NCI-H146 treated with DMSO at 0.1 percent for 48 hours (cell line): ENCODE results near the gene SPOCK1.
A peak's percentile ranks its signal among the peaks of the same experiment; 100 is the strongest.
"Not testable (repeated sequence)": the region's sequence is repeated elsewhere in the genome, so short reads cannot be mapped to it uniquely, and the experiment has no call there.

Source experiments
- DNase-seq: peaks from one replicate; lab custom pipeline; 2025; ENCODE audit not compliant: unreplicated experiment; lab: John Stamatoyannopoulos, UW

Gene SPOCK1

DNA sequence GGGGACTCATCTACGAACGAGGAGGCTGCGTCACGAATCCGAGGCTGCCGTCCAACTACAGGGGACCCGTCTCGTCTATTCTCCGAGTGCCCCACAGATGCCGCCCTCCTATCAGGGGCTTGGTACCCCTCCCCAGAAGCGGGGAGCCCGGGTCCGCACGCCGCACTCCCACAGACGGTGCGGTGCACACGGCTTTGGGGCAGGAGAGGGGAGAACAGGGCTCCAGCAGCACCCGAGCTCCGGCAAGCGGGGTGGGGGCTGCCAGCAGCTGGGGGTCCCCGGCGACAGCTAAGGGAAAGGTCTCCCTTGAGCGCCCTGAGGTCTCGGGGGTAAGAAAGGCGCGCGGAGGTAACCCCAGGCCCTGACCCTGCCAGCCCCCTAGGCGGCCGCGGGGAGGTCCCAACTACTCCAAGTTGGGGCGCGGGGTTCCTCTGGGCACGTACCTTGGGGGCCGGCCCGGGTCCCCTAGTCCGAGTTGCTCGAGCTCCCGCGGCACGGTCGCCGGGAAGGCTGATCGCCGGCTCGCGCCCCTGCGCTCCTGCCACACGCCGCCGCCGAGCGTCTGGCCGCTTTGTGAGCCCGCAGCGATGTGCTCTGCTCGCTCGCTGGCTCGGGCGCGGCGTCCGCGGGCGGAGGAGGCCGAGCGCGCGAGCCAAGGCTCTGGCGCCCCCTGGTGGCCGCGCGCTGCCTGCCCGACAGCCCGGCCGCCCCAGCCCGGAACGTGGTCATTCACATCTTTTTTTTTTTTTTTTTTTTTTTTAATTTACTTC is at the start of gene SPOCK1:
Gene SPOCK1, minus strand, starts transcription at position 591 of the 770 bp plus-strand sequence.
- DNase-seq = peak; percentile 13

DNA sequence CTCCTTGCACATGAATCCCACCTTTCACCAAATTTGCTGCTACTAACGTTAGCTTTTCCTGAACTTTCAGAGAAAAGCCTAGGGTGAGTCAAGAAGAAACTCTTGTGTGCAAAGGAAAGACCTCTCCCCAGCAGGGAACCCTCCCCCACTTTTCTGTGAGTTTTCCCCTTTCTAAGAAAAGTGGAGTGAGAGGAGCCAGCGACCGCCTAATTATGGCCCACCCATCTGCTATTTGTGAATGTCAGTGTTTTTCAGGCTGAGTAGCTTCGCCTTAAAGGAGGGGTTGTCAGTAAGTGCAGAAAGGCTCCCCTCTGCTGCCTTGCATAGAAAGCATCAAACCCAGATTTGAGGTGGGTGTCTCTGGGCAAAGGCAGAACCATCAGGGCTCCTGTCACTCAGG is 46.8 kb upstream of the SPOCK1 start:
- DNase-seq = no peak

DNA sequence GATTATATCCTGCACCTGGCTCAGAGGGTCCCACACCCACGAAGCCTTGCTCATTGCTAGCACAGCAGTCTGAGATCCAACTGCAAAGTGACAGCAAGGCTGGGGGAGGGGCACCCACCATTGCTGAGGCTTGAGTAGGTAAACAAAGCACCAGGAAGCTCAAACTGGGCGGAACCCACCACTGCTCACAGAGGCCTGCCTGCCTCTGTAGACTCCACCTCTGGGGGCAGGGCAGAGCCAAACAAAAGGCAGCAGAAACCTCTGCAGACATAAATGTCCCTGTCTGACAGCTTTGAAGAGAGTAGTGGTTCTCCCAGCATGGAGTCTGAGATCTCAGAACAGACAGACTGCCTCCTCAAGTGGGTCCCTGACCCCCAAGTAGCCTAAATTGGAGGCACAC is 36.3 kb upstream of the SPOCK1 start:
- DNase-seq = not testable (repeated sequence)

DNA sequence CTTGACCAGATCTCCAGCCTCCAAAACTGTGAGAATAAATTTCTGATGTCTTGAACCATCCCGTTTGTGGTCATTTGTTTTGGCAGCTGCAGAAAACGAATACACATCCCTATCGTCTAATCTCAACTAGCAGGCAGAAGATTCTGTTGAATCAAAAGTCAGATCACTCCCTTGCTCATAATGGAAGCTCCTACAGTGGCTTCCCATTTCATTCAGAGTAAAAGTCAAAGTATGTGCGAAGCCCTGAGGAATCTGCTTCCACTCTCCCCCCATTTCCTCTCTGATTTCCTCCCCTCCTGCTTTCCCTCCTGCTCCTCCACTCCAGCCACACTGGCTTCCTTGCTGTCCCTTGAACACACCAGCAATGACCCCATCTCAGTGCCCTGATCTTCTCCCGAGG is 34.8 kb upstream of the SPOCK1 start:
- no peak for DNase-seq

DNA sequence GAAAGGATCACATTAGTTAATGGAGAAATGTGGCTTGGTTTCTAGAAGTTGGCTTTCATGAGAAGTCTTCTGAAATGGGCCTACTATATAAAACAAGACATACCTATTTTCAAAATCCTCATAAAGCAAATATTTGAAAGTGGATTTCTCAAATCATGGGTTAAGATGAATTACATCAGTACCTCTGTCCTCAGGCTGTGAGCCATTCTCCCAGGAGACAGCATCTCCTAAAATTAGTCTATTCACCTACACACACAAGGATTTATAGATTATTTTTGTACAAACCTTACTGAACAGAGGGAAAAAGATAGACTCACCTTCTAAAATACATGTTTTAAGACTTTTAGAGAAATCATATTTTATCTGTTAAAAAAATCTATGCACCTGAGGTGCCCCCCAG is 32.1 kb upstream of the SPOCK1 start:
- DNase-seq = no peak

DNA sequence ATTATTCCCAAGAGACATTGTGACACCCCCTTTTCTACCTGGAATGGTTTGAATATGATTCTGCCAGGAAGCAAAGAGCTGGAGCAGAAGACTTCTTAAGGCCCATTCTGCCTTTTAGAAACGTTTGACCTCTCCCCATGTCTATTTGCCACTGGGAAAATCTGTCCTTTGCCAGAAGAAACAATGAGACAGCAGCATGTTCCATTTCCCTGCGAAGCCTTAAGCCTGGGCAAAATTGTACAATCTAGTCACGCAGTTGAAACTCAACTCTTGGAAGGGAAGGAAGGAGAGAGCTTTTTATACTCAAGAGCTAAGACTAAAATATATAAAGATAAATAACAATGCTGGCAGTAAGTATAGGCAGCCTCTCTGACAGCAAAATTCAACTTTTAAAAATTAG is 22.1 kb upstream of the SPOCK1 start:
- DNase-seq = no peak

DNA sequence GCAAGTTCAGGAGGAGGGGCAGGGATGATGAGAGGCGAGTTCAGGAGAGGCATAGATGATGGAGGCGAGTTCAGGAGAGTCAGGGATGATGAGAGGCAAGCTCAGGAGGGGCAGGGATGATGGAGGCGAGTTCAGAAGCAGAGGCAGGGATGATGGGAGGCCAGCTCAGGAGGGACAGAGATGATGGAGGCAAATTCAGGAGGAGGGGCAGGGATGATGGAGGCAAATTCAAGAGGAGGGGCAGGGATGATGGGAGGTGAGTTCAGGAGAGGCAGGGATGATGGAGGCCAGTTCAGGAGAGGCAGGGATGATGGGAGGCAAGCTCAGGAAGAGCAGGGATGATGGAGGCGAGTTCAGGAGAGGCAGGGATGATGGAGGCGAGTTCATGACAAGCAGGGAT is 17.8 kb upstream of the SPOCK1 start:
- no peak for DNase-seq

DNA sequence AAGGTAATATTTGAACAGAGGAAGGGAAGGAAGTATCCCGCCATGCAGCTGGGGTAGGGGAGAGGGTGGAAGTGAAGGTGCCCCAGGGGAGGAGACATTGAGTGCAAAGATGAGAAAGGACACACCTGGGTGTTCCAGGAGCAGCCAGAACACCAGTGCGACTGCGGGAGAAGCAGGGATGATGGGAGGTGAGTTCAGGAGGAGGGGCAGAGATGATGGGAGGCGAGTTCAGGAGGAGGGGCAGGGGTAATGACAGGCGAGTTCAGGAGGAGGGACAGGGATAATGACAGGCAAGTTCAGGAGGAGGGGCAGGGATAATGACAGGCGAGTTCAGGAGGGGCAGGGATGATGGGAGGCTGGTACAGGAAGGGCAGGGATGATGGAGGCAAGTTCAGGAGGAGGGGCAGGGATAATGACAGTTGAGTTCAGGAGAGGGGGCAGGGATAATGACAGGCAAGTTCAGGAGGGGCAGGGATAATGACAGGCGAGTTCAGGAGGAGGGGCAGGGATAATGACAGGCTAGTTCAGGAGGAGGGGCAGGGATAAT is 17.2 kb upstream of the SPOCK1 start:
- peak; percentile 20 for DNase-seq

DNA sequence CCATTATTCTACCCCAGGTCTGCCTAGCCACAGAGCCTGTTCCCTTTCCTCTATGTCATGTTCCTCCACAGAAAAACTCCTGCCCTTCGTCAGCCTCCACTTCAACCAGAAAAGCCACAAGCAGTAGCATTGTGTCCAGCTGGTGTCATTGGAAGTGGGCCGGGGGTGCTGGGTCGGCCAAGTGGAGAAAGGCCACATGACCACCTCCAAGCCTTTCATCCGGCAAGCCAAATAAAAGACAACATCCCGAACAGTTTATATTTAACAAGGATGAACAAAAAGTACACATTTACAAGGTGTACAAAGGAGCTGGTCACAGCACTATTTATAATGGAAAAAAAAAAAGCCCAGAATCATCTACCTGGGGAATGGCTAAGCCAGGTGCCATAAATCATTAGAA is 16.1 kb upstream of the SPOCK1 start:
- DNase-seq = no peak

DNA sequence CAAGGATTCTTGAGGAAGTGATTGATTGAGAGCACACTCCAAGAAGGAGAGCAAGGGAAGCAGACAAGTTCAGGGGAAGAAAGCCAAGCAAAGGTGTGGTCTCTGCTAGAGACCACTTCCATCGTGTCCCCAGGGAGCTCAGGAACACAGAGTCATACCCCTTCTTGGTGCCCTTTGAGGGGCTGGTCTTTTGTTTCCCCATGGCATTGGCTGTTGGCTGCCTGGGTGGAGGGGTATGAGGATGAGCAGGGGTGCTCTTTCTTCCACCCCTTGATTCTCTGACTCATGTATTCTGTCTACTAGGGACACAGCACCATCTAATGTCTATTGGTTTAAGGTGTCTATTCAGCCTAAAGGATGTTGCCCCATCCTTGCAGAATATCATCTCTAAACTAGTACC is 11.5 kb upstream of the SPOCK1 start:
- DNase-seq = no peak

DNA sequence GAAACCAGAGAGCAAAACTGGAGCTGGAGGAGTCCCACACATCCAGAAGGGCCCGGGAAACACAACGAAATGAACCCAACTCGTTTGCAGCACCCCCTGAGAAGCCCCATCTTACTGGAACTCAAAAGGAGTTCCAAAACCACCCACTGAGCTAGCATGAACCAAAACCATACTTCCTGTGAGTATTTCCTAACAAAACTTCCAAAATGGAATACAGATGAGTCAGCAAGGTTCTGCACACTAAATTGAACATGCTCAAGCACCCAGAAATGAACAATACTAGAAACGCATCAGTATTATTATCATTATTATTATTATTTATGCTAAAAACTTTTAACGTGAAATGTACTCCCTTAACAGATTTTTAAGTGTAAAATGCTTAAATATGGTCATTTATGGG is 8.0 kb upstream of the SPOCK1 start:
- no peak for DNase-seq

DNA sequence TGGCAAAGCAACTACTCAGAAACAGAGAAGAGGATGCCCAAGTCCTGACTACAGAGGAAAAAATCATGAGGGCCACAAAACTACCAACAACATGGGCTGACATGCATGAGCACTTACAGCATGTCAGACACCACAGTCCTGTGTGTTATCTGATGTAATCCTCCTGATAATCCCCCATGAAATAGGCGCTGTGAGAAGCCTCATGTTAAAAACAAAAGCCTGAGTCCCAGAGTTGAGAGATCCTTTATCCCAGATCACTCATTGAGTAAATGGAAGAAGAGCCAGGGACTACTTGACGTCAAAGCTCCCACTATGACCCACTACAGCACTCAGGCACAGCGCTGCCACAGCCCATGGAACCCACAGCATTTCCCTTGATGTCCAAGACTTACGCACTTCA is 7.2 kb upstream of the SPOCK1 start:
- DNase-seq = no peak

DNA sequence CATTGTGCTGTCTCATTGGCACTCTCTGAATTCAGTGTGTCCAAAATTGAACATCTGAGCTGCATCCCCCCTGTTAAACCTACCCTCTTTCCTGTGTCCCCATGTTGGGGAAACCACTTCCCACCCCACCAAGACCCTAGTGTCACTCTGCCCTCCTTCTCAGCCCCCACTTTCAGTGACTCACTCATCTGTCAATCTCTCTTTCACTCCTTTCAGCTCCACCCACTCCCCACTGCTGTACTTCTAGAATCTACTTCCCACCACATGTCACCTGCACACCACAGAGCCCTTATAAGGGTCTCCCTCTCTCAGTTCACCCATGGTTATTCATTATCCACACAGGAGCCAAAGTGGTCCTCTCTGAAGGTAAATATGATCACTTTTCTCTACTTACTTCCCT is 5.8 kb upstream of the SPOCK1 start:
- no peak for DNase-seq

DNA sequence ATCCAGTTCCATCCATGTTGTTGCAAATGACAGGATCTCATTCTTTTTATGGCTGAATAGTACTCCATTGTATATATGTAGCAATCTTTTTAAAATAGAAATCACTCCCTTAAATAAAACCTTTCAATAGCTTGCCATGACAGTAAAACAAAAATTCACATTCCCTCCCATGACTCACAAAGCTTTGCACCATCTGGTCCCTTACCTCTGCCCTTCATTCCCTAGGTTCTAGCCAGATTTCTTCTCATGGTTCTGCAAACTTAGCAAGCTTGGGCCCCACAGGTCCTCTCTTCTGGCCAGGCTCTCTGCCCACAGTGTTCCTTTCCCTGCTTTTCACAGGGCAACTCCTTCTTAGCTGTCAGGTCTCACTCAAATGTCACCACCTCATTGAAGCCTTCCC is 4.3 kb upstream of the SPOCK1 start:
- no peak for DNase-seq

DNA sequence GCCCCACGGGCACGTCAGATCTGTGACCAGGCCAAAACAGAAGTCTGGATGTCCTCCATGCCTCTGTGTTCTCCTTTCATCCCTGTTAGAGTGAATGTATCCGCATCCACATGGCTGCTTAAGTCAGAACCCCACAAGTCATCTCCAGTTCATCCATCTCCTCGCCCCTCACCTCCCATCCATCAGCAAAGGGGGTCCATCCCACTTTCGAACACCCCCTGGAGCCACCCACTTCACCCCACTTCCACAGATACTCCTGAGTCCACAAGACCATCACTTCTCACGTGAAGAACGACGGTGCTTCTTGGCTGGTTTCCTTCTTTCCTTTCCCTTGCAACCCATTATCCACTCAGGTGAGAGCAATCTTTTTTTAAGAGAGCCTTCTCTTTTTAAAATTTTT is 3.5 kb upstream of the SPOCK1 start:
- no peak for DNase-seq

DNA sequence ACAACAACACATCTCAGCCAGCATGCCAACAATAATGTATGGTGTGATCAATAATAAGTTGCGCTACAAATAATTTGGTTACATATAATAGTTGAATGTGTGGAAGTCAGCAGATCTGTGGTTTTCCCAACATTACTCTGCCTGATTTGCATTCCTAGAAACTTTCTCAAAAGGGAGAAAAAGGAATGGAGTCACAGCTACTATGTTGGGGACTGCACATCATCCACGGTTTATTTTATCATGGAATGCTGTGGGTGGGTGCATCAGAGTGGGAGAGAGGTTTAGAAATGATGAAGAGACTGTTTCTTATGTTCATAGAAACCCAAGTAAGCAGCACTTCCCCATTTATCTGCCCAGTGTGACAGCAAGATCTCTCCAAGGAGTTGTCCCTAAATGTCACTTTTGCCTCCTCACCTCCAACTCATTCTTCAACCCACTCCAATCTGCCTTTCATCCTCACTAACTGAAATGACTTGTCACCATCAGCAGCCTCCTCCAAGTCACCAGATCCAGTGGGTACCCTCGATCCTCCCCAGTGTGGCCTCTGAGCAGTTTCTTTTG is 2.8 kb upstream of the SPOCK1 start:
- no peak for DNase-seq

DNA sequence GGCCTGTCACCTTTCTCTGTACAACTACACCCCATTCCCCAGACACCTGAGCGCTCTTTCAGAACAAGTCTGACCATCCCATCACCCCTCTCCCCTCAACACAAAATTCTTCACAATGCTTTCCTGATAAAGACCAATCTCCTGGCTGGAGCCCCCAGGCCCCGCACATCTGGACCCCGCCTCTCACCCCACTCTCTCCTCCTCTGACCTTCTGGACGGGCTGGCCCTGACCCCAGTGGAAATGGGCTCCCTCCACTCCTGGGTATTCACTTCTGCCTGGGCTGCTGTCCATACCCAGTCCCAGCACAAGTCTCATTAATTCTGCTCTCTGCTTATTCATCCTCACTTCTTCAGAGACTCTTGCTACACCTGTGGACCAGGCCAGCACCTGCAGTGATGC is 2.1 kb upstream of the SPOCK1 start:
- no peak for DNase-seq

DNA sequence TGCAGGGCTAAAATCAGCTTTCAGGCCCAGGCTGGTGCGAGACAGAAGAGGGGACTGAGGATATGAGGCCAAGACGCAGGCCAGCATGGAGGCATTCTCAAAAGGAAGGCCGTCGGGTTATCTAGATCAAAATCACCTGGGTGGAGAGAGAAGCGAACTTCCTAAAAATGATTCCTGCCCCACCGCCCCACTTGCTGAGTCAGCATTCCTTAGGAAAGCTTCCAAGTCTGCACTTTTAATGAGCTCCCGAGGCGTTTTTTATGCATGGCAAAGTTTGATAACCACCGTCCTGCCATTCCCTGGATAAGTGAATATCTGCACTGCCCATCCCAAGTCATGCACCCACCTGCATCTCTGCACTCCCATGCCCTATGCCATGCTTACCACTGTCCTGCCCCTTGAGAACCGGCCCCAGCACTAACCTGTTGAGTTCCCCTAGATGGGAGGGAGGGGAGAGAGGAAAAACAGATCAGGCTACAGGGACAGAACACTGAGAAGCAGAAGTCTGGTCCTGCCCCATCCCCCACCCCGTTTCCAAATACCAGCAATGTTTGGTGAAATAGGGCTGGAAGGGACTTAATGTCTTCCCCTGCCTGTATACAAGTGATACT is 1.6 kb upstream of the SPOCK1 start:
- DNase-seq = no peak

DNA sequence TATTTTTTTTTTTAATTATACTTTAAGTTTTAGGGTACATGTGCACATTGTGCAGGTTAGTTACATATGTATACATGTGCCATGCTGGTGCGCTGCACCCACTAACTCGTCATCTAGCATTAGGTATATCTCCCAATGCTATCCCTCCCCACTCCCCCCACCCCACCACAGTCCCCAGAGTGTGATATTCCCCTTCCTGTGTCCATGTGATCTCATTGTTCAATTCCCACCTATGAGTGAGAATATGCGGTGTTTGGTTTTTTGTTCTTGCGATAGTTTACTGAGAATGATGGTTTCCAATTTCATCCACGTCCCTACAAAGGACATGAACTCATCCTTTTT is 351 bp upstream of the SPOCK1 start:
- not testable (repeated sequence) for DNase-seq

DNA sequence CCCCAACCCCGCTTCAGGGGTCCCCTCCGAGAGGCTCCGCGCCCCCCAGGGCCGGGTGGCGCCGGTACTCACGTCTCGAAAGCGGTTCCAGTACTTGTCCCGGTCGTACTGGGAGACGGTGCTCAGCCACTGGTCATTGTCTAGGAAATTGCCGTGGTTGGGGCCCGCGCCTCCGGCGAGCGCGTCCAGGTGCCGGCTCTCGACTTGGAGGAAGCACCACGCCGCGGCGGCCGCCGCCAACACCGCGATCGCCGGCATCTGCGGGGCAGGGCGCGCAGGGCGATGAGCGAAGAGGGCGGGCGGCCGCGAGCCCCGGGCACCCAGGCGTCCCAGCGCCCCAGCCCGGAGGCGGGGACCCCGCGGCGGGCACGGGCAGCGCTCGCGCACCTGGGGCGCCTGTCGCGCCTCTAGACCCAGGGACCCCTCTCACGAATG is 808 bp downstream of the SPOCK1 start:
- no peak for DNase-seq

DNA sequence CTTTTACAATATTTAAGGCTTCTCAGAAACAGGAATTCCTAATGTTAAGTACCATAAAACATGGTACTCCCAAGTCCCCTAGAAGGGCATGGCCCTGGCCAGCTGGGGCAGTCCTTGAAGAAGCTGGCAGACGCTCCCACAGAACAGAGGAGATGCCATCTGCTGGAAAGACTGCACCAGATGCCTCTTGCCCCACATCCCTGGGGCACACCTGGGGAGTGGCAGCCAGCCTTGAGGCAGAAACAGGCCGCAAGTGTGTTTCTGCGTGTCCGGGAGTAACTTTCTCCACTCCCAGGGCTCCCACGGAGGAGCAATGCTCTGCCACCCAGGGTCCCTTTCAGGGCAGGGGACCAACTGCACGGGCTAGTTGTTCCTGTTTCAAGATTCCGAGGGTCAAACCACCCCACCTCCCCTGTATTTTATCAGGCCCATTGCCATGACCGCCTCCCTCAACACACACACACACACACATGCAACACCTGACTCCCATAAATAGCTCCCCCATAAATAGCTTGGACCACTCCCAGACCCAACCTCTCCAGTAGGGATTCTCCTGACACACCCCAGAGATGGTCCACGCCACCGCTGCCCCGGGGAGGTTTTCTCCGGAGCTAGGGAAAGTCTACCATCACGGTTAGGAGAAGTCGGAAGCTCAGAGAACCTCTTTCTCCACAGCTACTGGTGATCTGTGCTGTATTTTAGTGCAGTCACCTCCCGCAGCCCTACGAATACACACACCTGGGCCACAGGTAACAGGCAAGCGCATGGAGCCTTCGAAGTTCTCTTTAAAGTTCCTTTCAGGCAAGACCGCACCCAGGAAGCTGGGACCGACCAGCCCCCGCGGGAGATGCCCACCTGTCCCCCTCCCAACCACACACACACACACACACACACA is 1.5 kb downstream of the SPOCK1 start:
- no peak for DNase-seq
